NCI-H2196 (cell line): ENCODE measurements around the gene CCT5.
"Not testable (repeated sequence)": the region's sequence is repeated elsewhere in the genome, so short reads cannot be mapped to it uniquely, and the experiment has no call there.

Source experiments
- DNase-seq: peaks from one replicate; lab custom pipeline; 2025; ENCODE audit not compliant: unreplicated experiment; lab: John Stamatoyannopoulos, UW

The CCT5 gene

DNA sequence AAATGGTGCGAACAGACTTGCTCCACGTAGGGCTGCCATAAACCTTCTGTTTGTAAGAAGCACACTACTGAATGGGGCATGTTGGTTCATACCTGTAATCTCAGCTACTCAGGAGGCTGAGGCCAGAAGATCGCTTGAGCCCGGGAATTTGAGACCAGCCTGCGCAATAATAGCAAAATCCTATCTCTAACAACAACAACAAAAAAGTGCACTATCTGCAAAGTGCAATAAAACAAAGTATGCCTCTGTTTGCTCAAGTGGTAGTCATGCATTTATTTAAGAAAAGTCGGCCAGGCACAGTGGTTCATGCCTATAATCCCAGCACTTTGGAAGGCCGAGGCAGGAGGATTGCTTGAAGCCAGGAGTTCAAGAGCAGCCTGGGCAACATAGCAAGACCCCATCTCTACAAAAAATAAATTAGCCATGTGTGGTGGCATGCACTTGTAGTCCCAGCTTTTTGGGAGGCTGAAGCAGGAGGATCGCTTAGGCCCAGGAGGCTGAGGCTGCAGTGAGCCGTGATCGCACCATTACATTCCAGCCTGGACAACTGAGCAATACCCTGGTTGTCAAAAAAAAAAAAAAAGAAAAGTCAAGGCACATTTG, 5.6 kb upstream of the CCT5 start:
- no peak for DNase-seq

DNA sequence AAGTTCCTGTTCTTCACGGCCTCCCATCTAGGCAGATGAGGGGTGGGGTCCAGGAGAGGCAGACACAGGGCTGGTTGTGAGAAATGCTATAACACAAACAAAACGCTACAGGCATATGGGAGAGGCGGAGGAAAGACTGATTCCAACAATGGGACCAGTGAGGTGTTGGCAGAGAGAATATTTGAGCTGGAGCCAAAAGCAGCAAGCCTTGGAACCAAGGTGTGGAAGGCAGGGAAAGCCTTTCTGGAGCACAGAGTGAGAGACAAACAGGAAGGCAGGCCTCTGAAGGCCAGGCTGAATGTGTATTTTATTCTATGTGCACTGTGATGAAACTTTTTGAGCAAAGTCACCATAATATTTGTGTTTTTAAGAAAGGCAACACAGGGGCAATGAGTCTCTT, 3.3 kb upstream of the CCT5 start:
- DNase-seq, result no peak

DNA sequence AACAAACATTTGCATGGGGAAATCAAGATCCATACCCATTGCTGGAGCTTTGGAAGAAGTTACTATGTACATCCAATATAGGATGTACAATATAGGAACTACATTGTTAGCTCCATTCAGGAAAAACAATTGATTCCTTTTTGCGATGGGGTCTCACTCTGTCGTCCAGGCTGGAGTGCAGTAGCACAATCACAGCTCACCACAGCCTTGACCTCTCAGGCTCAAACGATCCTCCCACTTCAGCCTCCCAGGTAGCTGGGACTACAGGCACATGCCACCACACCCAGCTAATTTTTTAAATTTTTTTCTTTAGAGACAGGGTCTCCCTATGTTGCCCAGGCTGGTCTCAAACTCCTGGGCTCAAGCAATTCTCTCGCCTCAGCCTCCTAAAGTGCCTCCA, 2.9 kb upstream of the CCT5 start:
- DNase-seq, result not testable (repeated sequence)

DNA sequence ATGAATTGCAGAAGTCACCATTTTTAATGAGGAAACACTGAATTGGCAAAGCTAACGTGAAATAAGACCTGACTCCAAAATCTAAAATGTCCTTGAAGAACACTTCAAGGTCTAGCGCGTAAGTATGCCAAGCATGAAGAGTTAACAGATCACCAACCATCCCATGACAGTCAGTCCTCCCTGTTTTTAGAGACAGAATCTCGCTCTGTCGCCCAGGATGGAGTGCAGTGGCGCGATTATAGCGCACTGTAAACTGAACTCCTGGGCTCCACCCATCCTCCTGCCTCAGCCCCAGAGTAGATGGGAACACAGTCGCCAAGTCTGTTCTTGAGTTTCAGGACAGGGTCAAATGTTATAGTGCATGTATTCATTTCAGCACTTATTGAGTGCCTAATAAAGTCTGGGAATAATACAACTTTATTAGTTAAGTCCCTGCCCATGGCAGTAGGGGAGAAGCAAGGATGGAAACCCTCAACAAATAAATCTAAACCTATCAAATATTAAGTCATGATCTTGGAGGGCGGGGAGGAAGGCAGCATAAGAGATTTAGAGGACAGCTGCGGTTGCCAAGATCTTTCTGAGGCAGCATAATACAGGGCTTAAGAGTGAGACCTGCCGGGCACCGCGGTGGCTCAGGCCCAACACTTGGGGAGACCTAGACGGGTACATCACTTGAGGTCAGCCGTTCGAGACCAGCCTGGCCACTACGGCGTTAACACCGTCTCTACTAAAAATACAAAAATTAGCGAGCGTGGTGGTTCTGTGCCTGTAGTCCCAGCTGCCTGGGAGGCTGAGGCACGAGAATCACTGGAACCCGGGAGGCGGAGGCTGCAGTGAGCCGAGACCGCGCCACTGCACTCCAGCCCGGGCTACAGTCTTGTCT, 1.5 kb upstream of the CCT5 start:
- no peak for DNase-seq

DNA sequence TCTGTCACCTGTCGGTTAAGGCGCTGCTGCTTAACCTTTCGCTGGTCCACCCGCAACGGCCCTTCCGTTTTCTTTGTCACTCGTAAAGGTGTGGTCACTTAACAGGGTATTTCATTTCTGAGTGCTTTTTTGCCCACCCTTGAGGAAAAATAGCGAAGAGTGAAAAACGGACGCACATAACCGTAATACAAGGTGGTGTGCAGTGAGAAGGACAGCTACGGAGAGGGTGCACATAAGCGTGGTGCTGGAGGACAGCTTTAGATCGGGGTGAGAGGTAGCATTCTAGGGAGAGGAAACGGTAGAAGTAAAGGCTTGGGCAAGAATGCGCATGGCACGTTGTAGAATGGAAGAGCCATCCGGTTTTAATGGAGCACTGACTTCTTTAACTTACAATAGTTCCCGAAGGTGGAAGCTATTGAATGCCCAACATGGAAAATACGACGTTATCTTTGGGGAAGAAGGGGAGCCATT, 761 bp downstream of the CCT5 start:
- DNase-seq, result no peak

DNA sequence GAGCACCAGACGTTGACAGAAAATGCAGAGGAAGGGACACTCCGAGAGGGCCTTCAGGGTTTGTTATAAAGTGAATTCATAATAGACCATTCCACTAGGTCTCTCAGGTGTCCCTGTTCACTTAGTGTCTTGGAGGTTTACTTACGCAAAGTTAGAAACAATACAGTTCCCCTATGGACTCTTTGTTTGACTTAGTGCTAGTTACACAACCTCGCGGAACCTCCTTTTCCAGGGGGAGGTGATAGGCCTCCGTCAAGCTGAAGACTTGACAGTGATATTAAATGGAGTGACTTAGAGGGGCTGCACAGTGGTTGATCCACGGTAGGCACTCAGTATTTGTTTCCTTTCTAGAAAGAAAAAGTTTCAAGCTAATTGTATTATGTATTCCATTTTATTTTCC, 1.3 kb downstream of the CCT5 start:
- DNase-seq, result no peak

DNA sequence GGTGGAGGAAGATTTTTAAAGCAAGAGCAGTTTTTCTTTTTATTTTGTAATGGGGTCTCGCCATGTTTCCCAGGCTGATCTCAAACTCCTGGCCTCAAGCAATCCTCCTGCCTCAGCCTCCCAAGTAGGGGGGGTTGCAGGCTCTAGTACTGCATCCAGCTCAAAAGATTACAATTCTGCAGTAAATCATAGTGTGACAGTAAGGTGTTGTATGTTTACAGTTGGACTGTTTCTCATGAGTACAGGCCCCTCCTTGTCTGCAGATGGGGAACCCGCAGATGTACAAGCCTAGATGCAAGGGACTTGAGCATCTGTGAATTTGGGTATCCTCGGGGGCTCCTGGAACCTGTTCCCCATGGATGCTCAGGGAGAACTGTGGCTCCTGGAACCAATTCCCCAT, 3.3 kb downstream of the CCT5 start:
- no peak for DNase-seq

DNA sequence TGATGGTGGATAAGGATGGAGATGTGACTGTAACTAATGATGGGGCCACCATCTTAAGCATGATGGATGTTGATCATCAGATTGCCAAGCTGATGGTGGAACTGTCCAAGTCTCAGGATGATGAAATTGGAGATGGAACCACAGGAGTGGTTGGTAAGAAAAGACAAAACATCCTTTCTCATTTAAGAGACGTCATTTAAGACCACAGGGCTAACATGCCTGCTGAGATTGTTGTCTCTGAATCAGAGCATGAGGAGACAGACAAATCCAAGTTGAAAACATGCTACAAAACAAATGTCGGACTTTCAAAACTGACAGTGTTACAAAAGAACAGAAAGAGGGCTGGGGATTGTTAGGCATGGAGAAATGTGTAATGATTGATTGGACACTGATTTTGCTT, 4.6 kb downstream of the CCT5 start:
- DNase-seq, result no peak

DNA sequence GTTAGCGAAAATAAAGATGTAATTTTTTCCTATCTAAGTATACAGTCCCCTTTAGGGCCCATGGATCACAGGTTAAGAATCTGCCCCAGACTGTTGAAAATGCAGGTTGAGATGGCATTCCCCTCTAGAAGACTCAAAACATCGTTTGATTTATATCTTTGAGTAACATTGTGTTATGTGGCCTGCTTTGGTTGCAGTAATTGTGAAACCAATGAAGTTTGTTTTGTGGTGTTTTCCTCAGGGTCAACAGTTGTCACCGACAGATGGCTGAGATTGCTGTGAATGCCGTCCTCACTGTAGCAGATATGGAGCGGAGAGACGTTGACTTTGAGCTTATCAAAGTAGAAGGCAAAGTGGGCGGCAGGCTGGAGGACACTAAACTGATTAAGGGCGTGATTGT, 7.8 kb downstream of the CCT5 start:
- no peak for DNase-seq

DNA sequence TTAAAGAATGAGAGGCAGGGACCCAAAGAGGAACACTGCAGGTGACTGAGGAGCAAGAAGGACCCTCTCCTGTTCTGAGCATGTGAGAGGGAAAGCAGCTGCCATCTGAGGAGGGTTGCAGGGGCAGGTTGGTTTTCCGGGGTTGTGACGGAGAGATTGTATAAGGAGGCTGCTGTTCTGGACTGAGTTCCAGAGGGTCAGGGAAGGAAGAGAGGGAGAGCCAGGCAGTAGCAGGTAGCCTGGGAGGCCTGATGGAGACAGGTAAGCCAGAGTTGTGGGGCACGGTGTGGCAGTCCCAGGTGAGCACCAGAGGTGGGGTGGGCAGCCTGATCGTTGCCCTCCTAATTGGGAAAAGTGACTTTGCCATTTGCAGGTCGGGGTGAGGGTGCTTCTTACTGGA, 9.8 kb downstream of the CCT5 start:
- DNase-seq, result no peak

DNA sequence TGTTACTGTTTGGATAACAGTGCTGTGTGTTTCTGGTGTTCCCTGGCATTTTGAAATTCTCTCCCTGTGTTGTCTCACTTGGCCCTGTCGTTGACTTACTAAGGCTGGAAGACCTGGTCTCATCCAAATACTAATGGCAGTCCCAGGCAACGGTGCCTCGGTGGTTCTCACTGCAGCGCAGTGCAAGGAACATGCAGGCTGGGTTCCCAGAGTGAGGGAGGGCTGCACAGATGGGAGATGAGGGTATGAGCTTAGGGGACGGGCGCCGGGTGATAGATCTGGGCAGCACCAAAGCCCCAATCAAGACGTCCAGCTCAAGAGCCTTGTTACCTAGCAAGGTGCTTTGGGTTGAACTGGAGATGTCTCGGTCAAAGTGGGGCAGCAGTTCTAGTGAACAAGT, 11.0 kb downstream of the CCT5 start:
- DNase-seq, result no peak

DNA sequence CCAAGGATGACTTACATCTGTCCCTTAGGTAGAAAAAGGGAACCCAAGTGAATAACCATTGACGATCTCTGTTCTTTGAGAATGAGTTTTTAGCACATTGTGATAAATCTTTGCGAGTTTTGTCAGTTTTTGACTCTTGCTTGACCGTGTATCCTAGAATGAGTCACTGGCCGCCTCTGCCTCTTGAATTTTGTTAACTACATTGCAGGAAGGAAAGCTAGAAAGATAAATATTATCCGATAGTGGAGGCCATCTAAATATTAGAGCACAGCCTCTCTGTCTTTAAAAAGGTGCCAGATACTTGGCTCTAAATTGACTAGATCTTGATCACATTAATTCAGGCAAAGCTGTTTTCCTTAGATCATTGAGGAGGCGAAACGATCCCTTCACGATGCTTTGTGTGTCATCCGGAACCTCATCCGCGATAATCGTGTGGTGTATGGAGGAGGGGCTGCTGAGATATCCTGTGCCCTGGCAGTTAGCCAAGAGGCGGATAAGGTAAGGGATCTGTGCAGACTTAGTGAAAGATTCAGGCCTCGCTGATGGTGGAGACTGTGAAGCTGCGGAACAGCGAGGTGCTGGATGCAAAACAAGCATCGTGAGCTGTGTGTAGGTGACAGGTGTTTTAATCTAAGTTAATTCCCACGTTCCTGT, 12.2 kb downstream of the CCT5 start:
- DNase-seq, result no peak

DNA sequence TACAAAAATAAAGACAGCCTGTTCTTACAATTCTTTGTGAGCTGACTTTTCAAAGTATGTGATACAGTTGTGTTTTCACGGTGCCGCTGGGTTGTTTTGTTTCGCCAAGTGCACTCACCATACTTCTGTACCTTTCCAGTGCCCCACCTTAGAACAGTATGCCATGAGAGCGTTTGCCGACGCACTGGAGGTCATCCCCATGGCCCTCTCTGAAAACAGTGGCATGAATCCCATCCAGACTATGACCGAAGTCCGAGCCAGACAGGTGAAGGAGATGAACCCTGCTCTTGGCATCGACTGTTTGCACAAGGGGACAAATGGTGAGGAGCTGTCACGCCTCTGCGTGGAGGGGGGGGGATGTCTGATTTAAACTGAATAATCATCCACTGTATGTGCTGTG, 12.9 kb downstream of the CCT5 start:
- DNase-seq, result no peak

DNA sequence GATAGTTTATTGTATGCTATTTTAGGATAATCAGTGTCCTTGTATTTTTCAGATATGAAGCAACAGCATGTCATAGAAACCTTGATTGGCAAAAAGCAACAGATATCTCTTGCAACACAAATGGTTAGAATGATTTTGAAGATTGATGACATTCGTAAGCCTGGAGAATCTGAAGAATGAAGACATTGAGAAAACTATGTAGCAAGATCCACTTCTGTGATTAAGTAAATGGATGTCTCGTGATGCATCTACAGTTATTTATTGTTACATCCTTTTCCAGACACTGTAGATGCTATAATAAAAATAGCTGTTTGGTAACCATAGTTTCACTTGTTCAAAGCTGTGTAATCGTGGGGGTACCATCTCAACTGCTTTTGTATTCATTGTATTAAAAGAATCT, 14.5 kb downstream of the CCT5 start:
- DNase-seq, result no peak

DNA sequence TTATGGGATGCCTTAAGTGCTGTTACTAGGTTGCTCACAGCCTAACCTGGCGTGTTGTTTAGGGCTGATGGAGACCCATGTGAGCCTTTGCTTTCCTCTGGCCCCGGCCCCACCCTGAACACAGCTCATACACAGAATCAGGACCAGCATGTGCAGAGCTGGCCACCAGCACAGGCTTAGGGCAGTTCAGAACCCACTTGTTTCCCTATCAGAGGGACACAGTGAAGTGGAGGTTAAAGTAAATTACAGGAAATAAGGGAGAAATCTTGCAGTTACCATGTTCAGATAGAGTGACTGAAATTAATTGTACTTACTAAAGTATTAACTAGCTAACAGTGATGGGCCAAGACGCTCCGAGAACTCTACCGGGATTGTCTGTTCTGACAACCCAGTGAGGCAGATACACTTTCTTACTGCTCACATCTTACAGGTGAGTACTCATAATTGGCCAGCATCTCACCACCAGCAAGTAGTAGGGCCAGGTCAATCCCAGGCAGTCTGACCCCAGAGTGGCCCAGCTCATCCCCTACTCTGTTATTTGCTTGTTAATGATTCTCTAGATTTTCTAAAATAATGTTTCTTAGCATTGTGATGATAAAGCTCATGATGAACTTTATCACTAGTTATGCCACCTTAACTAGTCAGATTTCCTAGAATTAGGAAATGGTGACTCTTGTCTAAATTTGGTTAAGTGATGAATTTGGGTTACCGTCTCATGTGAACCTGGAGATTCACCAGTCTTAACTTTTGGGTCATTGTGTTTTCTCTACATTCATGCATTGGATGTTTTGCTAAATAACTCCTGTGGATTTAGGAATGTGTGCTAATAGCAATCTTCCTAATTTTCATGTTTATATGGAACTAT, 15.4 kb downstream of the CCT5 start:
- DNase-seq, result no peak

DNA sequence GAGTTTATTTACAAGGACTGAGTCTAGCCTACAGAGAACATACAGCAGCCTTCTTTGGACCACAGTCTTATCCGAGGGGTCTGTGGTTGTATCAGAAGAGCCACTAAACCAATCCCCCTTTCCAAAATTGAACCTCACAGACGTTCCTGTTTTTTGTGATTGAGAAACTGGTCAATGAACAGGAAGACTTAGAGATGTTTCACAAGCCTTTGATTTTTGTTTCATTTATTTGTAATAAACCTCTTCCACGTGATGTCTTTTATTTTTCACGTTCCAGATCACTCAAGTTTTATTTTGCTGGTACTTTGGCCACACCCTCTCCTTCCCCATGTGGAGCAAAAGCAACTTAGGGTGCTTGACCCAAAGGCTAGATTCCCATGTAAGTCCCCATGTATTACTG, 16.1 kb downstream of the CCT5 start:
- no peak for DNase-seq

DNA sequence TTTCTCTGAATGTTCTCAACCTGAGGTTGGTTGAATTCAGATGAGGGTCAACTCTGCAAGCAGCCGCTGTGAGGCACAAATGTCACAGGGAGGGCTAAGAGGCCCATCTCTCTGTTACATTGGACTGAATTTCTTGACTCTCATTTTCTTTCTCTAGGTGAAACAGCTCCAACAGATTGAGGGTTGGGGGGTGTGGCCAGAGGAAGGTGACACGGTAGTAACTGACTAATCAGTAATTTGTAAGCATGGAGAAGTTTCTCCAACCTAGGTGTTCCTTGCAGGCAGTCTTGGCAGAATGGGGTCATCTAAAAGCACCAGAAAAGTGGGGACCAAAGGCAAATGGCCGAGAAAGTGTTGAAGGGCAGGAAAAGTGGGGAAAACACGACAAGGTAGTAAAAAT, 16.8 kb downstream of the CCT5 start:
- DNase-seq, result no peak

DNA sequence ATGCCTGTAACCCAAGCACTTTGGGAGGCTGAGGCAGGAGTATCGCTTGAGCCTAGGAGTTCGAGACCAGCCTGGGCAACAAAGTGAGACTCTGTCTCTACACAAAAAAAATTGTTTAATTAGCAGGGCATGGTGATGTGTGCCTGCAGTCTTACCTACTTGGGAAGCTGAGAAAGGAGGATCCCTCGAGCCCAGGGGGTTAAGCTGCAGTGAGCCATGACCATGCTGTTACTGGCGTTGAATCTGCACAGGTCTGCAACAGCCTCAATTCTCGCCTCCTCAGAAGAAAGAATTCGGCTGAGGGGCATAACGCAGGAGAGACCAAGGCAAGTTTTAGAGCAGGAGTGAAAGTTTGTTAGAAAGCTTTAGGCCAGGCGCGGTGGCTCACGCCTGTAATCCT, 18.0 kb downstream of the CCT5 start:
- no peak for DNase-seq

DNA sequence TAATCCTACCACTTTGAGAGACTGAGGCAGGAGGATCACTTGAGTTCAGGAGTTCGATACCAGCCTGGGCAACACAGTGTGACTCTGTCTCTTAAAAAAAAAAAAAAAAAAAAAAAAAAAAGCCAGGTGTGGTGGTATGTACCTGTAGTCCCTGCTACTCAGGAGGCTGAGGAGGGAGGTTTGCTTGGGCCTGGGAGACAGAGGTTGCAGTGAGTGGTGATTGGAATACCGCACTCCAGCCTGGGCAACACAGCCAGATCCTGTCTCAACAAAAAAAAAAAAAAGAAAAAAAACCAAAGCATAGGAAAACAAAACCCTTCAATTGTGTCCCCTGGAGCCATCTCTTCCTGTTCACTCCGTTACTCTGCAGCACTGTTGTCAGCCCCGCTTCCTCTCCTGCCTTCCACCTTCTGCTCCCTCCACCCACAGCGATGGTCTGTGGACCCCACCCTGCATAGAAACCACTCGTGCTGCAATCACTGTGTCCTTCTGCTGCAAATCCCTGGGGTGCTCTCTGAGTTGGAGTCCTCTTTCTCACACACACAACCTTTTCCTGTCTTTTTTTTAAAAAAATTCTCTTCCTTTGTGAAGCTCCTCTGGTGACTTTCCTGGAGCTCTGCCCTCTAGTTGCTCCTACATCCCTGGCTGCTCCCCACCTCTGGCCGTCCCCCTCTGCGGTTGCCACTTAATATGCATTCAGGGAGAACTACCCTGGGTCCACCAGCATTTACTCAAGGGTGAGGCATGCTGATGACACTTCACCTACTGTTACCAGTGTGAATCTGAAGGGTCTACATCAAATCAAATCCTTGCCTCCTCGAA, 22.2 kb downstream of the CCT5 start:
- DNase-seq, result no peak

DNA sequence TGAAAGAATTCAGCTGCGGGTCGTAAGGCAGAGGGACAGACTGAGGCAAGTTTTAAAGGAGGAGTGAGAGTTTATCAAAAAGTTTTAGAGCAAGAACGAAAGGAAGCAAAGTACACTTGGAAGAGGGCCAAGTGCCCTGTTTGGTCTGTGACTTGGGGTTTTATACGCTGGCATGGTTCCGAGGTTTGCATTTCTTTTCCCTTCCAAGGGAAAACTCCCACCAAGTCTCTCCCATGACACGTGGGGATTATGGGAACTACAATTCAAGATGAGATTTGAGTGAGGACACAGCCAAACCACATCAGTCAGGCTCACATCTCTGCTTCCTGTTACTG, 22.8 kb downstream of the CCT5 start:
- DNase-seq, result not testable (repeated sequence)

DNA sequence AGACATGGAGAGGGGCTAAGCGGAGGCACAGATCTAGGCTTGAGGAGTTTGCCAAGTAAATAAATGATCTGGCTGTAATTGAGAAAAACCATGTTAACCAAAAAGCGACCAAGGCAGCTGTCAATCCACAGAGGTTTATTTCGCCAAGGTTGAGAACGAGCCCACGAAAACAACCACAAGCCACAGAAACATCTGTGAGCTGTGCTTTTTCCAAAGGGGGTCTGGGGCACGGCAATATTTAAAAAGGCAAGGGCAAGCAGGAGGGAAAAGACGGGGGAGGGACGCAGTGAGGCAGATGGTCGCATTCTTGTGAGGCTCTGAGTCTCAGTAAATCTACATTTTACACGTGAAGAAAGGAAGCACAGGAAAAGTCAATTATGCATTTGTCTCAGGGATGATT, 25.4 kb downstream of the CCT5 start:
- DNase-seq, result no peak
